GM18858 (cell line): ENCODE measurements around the gene ZNF492.
"Not testable (repeated sequence)": the region's sequence is repeated elsewhere in the genome, so short reads cannot be mapped to it uniquely, and the experiment has no call there.

Source experiments
- ATAC-seq: cut with Tn5 transposase; IDR thresholded peaks from one replicate; pipeline ENCODE4 v1.9.1; 2021; ENCODE audit not compliant: unreplicated experiment

Gene ZNF492

GRCh38 chr19:22617181-22617580, 16.9 kb upstream of the ZNF492 start:
- ATAC-seq, result not testable (repeated sequence)

- ATAC-seq, result no peak
These were observed 16.4 kb upstream of the ZNF492 start for GRCh38 chr19:22617614-22618320.

GRCh38 chr19:22619371-22619770, 14.8 kb upstream of the ZNF492 start:
- no peak for ATAC-seq

GRCh38 chr19:22619932-22620331, 14.2 kb upstream of the ZNF492 start:
- ATAC-seq, result no peak

GRCh38 chr19:22620401-22620800, 13.7 kb upstream of the ZNF492 start:
- ATAC-seq, result no peak

- no peak for ATAC-seq
These were observed 13.2 kb upstream of the ZNF492 start for GRCh38 chr19:22620912-22621311.

- no peak for ATAC-seq
These were observed 12.1 kb upstream of the ZNF492 start for GRCh38 chr19:22622020-22622419.

GRCh38 chr19:22622901-22623840, 11.0 kb upstream of the ZNF492 start:
- ATAC-seq, result no peak

GRCh38 chr19:22623841-22624221, 10.3 kb upstream of the ZNF492 start:
- ATAC-seq, result no peak

GRCh38 chr19:22625266-22626035, 8.7 kb upstream of the ZNF492 start:
- no peak for ATAC-seq

- no peak for ATAC-seq
These were observed 6.6 kb upstream of the ZNF492 start for GRCh38 chr19:22627526-22627925.

GRCh38 chr19:22628401-22628800, 5.7 kb upstream of the ZNF492 start:
- no peak for ATAC-seq

GRCh38 chr19:22634450-22634827, 315 bp downstream of the ZNF492 start:
- no peak for ATAC-seq

- ATAC-seq, result not testable (repeated sequence)
These were observed 51.4 kb downstream of the ZNF492 start for GRCh38 chr19:22685493-22685892.

GRCh38 chr19:22702661-22703060, 68.5 kb downstream of the ZNF492 start:
- ATAC-seq, result not testable (repeated sequence)

GRCh38 chr19:22703096-22703495, 69.0 kb downstream of the ZNF492 start:
- ATAC-seq, result not testable (repeated sequence)

GRCh38 chr19:22708983-22709382, 74.9 kb downstream of the ZNF492 start:
- ATAC-seq, result no peak
